WTC11 (cell line): ENCODE results near the gene PLXNB2.

Source experiments
- IRF2 ChIP-seq: sonication (generic); formaldehyde crosslinking; IDR thresholded peaks from 2 replicates; pipeline ENCODE4 v1.8.0; 2022; ENCODE audit warnings: low read depth, missing genetic modification reagents, borderline replicate concordance
- NFYB ChIP-seq: sonication (generic); formaldehyde crosslinking; conservative IDR thresholded peaks from 2 replicates; pipeline ENCODE4 v1.8.0; 2022; ENCODE audit warnings: low read depth, missing genetic modification reagents
- TF ChIP-seq, protein P1 (sequence below): sonication (generic); formaldehyde crosslinking; IDR thresholded peaks from 2 replicates; pipeline ENCODE4 v1.8.0; 2022; ENCODE audit warnings: mild to moderate bottlenecking, missing genetic modification reagents
- TF ChIP-seq, protein P2 (sequence below): sonication (generic); formaldehyde crosslinking; conservative IDR thresholded peaks from 2 replicates; pipeline ENCODE4 v1.8.1; 2022; ENCODE audit warnings: mild to moderate bottlenecking, missing genetic modification reagents

DNA sequence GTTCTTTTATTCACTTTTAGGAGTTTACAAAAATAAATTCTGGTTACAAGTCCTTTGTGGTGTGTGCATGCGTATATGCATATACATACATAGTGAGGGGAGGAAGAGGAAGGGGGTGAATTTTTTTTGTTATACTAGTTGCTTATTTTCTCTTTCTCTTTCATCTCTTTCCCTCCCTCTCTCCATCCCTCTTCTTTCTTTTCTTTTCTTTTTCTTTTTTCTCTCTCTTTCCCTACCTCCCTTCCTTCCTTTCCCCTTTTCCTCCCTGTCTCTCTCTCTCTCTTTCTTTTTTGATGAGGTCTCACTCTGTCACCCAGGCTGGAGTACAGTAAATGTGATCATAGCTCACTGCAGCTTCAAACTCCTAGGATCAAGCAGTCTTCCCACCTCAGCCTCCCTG, 49.8 kb upstream of the PLXNB2 start:
- TF ChIP-seq, protein P1, sequence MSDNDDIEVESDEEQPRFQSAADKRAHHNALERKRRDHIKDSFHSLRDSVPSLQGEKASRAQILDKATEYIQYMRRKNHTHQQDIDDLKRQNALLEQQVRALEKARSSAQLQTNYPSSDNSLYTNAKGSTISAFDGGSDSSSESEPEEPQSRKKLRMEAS (CRISPR knock-in tag): no peak
- no peak for TF ChIP-seq IRF2
- TF ChIP-seq NFYB (CRISPR knock-in tag): no peak
- TF ChIP-seq, protein P2, sequence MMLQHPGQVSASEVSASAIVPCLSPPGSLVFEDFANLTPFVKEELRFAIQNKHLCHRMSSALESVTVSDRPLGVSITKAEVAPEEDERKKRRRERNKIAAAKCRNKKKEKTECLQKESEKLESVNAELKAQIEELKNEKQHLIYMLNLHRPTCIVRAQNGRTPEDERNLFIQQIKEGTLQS (CRISPR knock-in tag): no peak
